ENCODE data around the gene RPL35A. TPM values are rescaled to one million over a fixed set of nuclear protein-coding genes. Genes with fewer than 3 reads are reported as not detected.
"Not testable (repeated sequence)": the region's sequence is repeated elsewhere in the genome, so short reads cannot be mapped to it uniquely, and the experiment has no call there.

Gene RPL35A
- total and polyA plus RNA-seq, 12 donors, result 564 to 1,614 (median 1,031) TPM

GRCh38 chr3:197908957-197909701, 40.9 kb upstream of the RPL35A start:
- Histone ChIP-seq H3K36me3 (replicated peaks in 1 of 2) (no peaks in the 10 kb centered on the region), H3K27ac (no peak overlapping the region), H3K4me1 (replicated peaks in 1 of 2) (peaks cover 0 to 20% of the 10 kb centered on the region in 2 donors), H3K4me3 (no peak overlapping the region), H3K27me3 (no peaks in the 10 kb centered on the region), H3K9me3 (replicated peaks in 1 of 3) (no peaks in the 10 kb centered on the region)
- TF ChIP-seq CTCF (IDR thresholded peaks at IDR 0.05) (no peak), POLR2A (IDR thresholded peaks at IDR 0.05) (no peak)
- DNase-seq, result no peak
- 86 to 94% (median 93%) methylated on average over 4 of the region's 4 CpGs for WGBS, 4 donors
- intact Hi-C loops (cut with DNase I), result loop anchor here in 1 of 2 donors (5.0 kb wide), 1 partner anchor 33 kb away; no protein-coding TSS in a partner anchor

- 45 to 52% (median 50%) methylated on average over 30 to 33 of the region's 33 CpGs for WGBS, 4 donors
- H3K4me3 ChIP-seq, result peak overlapping the region in 1 of 4 donors; percentile 51
- H3K27ac ChIP-seq, result peak overlapping the region; percentile 25 to 88 (median 63)
- intact Hi-C loops (cut with DNase I), result no loop called here
- H3K27me3 ChIP-seq, result no peaks in the 10 kb centered on the region
- peak; percentile 39 to 75 (median 71) for DNase-seq
- no peaks in the 10 kb centered on the region for H3K9me3 ChIP-seq (replicated peaks in 1 of 3)
- H3K4me1 ChIP-seq (replicated peaks in 1 of 2), result peaks cover 0 to 7% of the 10 kb centered on the region in 2 donors
- no peaks in the 10 kb centered on the region for H3K36me3 ChIP-seq (replicated peaks in 1 of 2)
- TF ChIP-seq CTCF (IDR thresholded peaks at IDR 0.05) (no peak), POLR2A (IDR thresholded peaks at IDR 0.05) (peak in 1 of 2 donors; percentile 58)
Observed at GRCh38 chr3:197912741-197913476, 37.1 kb upstream of the RPL35A start.

GRCh38 chr3:197913641-197914380, 36.2 kb upstream of the RPL35A start:
- peaks cover 0 to 7% of the 10 kb centered on the region in 2 donors for H3K4me1 ChIP-seq (replicated peaks in 1 of 2)
- no peaks in the 10 kb centered on the region for H3K27me3 ChIP-seq
- H3K36me3 ChIP-seq (replicated peaks in 1 of 2), result no peaks in the 10 kb centered on the region
- no peak overlapping the region for H3K4me3 ChIP-seq
- intact Hi-C loops (cut with DNase I), result no loop called here
- TF ChIP-seq POLR2A (IDR thresholded peaks at IDR 0.05), result no peak
- TF ChIP-seq CTCF (IDR thresholded peaks at IDR 0.05), result no peak
- no peak for DNase-seq
- H3K9me3 ChIP-seq (replicated peaks in 1 of 3), result no peaks in the 10 kb centered on the region
- 92 to 95% (median 94%) methylated on average over 12 of the region's 12 CpGs for WGBS, 4 donors
- H3K27ac ChIP-seq, result peak overlapping the region in 3 of 5 donors; percentile 63 to 88 (median 85)

- H3K4me1 ChIP-seq (replicated peaks in 1 of 2); DNase-seq; intact Hi-C loops (cut with DNase I); H3K27ac ChIP-seq; H3K36me3 ChIP-seq (replicated peaks in 1 of 2); H3K27me3 ChIP-seq; H3K4me3 ChIP-seq; H3K9me3 ChIP-seq (replicated peaks in 1 of 3): not testable (repeated sequence)
- 81 to 94% (median 89%) methylated on average over 22 to 24 of the region's 24 CpGs for WGBS, 4 donors
Observed at GRCh38 chr3:197921429-197922275, 28.3 kb upstream of the RPL35A start.
